ENCODE data around the gene KCNJ10. TPM values are rescaled to one million over a fixed set of nuclear protein-coding genes. Genes with fewer than 3 reads are reported as not detected.

KCNJ10 gene
- total RNA-seq, 2 donors from 2014 or later = 0.37 to 0.65 TPM

DNA sequence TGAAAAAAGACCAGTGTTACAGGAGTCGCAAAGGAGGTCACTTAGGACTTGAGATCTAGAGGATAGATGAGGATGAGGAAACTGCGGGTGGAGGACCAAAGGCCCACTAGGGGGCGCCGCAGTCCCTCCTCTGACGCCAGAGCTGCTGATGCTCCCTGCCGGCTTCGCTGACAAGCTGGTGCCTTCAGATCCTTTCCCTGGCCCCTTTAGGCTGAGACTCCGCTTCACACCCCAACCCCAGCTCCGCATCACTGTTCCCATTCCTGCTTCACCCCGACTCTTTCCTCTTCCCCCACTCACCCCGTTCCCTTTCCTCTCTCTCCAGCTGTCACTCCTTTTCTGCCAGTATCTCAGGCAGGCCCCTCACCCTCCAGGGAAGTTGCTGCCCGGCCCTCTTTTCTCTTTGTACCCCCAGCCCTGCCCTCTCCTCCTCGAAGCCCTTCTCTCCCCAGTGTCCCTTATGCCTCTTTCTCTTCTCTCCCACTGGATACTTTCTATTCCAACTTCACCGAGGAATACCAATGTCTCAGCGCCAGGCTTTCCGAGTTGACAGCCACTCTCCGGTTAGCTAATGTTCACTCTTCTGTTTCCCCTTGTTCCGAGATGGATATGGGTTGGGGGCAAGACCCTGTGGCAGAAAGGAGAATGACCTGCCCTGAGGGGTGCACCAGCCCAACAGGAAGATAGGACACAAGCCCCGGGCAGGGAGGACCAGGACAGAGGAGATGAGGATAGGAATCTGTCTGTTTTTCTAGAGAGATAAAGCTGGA is 15.9 kb upstream of the KCNJ10 start:
- H3K4me3 Mint-ChIP-seq = no peak overlapping the region
- DNase-seq (peak; percentile 85 to 87), ATAC-seq (replicated peaks in 1 of 2) (peak; percentile 57 to 67)
- no peaks in the 10 kb centered on the region for H3K9me3 Mint-ChIP-seq
- no peaks in the 10 kb centered on the region for H3K36me3 Mint-ChIP-seq (ENCODE audit: insufficient read depth in 2 of 2)
- peaks cover 24% of the 10 kb centered on the region for H3K27me3 Mint-ChIP-seq (ENCODE audit: low read depth)
- peaks cover 12% of the 10 kb centered on the region for H3K4me1 Mint-ChIP-seq (ENCODE audit: low read depth)
- H3K27ac Mint-ChIP-seq = no peak overlapping the region

DNA sequence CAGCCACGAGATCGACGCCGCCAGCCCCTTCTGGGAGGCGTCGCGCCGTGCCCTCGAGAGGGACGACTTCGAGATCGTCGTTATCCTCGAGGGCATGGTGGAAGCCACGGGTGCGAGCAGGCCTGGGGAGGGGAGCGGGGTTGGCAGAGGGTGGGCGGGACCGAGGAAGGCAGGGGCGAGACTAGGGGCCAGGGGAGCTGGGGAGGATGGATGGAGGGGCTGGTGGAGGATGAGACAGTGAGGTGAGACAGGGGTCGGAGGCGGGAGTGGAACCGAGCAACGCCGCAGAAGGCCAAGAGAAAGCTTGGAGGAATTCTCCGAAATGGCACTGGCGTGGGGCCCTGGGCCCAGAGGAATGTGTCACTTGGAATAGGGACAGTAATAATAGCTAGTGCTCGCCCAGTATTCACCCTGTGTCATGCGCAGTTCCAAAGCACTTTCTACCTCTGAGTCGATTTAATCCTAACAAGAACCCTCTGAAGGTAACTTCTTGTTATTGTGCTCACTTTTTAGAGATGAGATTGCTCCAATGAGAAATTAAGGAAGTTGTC is 14.9 kb upstream of the KCNJ10 start:
- H3K4me3 Mint-ChIP-seq = peak overlapping the region in 1 of 2 donors; percentile 53
- no peak for DNase-seq
- H3K9me3 Mint-ChIP-seq = no peaks in the 10 kb centered on the region
- H3K27ac Mint-ChIP-seq = no peak overlapping the region
- H3K36me3 Mint-ChIP-seq (ENCODE audit: insufficient read depth in 2 of 2) = no peaks in the 10 kb centered on the region
- peaks cover 20% of the 10 kb centered on the region for H3K4me1 Mint-ChIP-seq (ENCODE audit: low read depth)
- H3K27me3 Mint-ChIP-seq (ENCODE audit: low read depth) = peaks cover 35% of the 10 kb centered on the region
- ATAC-seq (replicated peaks in 1 of 2) = no peak

DNA sequence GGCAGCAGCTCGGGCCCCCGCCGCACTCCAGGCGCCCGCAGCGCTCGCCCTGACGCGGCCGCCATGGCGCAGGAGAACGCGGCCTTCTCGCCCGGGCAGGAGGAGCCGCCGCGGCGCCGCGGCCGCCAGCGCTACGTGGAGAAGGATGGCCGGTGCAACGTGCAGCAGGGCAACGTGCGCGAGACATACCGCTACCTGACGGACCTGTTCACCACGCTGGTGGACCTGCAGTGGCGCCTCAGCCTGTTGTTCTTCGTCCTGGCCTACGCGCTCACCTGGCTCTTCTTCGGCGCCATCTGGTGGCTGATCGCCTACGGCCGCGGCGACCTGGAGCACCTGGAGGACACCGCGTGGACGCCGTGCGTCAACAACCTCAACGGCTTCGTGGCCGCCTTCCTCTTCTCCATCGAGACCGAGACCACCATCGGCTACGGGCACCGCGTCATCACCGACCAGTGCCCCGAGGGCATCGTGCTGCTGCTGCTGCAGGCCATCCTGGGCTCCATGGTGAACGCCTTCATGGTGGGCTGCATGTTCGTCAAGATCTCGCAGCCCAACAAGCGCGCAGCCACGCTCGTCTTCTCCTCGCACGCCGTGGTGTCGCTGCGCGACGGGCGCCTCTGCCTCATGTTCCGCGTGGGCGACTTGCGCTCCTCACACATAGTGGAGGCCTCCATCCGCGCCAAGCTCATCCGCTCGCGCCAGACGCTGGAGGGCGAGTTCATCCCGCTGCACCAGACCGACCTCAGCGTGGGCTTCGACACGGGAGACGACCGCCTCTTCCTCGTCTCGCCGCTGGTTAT is 14.2 kb upstream of the KCNJ10 start:
- H3K27ac Mint-ChIP-seq = no peak overlapping the region
- H3K36me3 Mint-ChIP-seq (ENCODE audit: insufficient read depth in 2 of 2) = no peaks in the 10 kb centered on the region
- DNase-seq = peak; percentile 80 to 85
- peaks cover 41% of the 10 kb centered on the region for H3K27me3 Mint-ChIP-seq (ENCODE audit: low read depth)
- peak; percentile 84 to 87 for ATAC-seq (replicated peaks in 1 of 2)
- H3K4me3 Mint-ChIP-seq = peak overlapping the region; percentile 25 to 53
- no peaks in the 10 kb centered on the region for H3K9me3 Mint-ChIP-seq
- H3K4me1 Mint-ChIP-seq (ENCODE audit: low read depth) = peaks cover 22% of the 10 kb centered on the region

DNA sequence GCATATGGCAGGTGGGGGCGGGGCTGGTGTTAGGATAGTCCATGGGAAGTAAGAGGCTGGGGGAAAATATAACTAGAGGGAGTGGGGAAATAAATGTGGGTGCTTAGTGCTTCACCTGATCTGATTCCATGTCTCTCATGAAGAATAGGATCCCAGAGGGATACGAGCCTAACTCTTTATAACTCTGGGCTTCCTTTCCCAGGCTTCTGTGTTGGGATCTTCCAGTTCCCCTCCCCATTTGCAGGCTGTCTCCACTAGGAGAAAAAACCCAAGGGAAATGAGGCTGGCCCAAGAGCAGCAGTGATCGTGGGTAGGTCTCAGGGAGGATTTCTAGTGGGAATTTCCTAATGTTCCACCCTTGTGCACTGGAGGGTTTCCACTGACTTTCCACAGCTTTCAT is 13.0 kb upstream of the KCNJ10 start:
- Mint-ChIP-seq H3K36me3 (ENCODE audit: insufficient read depth in 2 of 2) (no peaks in the 10 kb centered on the region), H3K4me3 (peak overlapping the region; percentile 27 to 48), H3K27me3 (ENCODE audit: low read depth) (peaks cover 50% of the 10 kb centered on the region), H3K4me1 (ENCODE audit: low read depth) (peaks cover 31% of the 10 kb centered on the region), H3K9me3 (no peaks in the 10 kb centered on the region), H3K27ac (no peak overlapping the region)
- no peak for DNase-seq
- no peak for ATAC-seq (replicated peaks in 1 of 2)

DNA sequence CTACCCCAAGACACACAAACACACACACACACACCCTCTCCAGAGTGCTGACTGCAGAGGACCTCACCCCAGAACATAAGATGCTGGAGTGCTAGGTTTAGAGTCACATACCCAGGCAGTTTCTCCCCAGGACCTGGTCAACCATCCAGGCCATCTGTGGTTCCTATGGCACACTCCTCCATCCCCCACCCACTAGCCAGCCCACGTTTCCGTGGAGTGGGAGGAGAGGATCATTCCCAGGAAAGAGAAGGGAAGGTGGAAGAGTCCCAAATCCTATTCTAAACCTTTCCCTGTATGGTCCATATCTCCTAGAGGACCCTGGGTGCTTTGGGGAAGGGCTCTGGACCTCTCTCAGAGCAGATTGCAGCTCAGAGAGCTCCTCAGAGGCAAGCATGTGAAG is 12.5 kb upstream of the KCNJ10 start:
- Mint-ChIP-seq H3K4me3 (peak overlapping the region in 1 of 2 donors; percentile 13), H3K4me1 (ENCODE audit: low read depth) (peaks cover 31% of the 10 kb centered on the region), H3K27me3 (ENCODE audit: low read depth) (peaks cover 50% of the 10 kb centered on the region), H3K9me3 (no peaks in the 10 kb centered on the region), H3K36me3 (ENCODE audit: insufficient read depth in 2 of 2) (no peaks in the 10 kb centered on the region), H3K27ac (no peak overlapping the region)
- no peak for DNase-seq
- ATAC-seq (replicated peaks in 1 of 2) = no peak

GRCh38 chr1:160081261-160081936 is 11.4 kb upstream of the KCNJ10 start, which contains the start of gene KCNJ9:
TSS of gene KCNJ9 (plus strand) at chr1:160081538. CDS start at chr1:160084031, 2,493 bp downstream.
- H3K36me3 Mint-ChIP-seq (ENCODE audit: insufficient read depth in 2 of 2) = no peaks in the 10 kb centered on the region
- ATAC-seq (replicated peaks in 1 of 2) (no peak), DNase-seq (no peak)
- peaks cover 31% of the 10 kb centered on the region for H3K4me1 Mint-ChIP-seq (ENCODE audit: low read depth)
- H3K27me3 Mint-ChIP-seq (ENCODE audit: low read depth) = peaks cover 50% of the 10 kb centered on the region
- H3K9me3 Mint-ChIP-seq = no peaks in the 10 kb centered on the region
- peak within 1 kb of the TSS in 1 of 2 donors; percentile 3 for H3K4me3 Mint-ChIP-seq
- H3K27ac Mint-ChIP-seq = no peak within 1 kb of the TSS

DNA sequence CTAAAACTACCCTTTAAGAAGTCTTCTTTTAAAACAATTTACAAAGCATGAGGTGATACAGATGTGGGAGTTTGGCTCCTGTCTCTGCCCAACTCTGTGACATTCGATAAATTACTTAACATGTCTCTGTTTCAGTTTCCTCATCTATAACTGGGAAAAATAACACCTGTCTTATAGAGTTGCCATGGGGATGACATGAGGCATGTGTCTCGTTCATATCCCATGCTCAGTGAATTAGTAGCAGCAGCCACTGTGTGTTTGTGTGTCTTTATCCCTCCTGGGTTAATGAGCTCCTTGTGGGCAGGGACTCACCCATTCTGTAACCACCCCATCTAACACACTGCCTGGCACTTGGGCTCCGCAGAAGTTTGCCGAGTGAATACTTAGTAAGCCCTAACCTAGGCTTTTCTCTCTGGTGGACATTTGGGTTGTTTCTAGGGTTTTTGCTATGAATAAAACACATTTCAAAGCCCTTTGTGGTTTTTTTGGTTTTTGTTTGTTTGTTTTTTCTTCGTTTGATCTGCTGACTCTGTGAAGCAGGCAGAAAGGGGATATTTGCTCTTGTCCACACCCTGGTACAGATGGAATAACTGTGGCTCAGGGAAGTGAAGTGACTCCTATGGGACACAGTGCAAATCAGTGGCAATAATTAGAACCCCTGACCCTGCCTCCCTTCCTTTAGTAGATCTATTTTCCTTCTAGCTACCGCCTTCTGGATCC is 10.6 kb upstream of the KCNJ10 start:
- no peaks in the 10 kb centered on the region for H3K36me3 Mint-ChIP-seq (ENCODE audit: insufficient read depth in 2 of 2)
- H3K4me1 Mint-ChIP-seq (ENCODE audit: low read depth) = peaks cover 27% of the 10 kb centered on the region
- ATAC-seq (replicated peaks in 1 of 2) (no peak), DNase-seq (no peak)
- peaks cover 50% of the 10 kb centered on the region for H3K27me3 Mint-ChIP-seq (ENCODE audit: low read depth)
- no peaks in the 10 kb centered on the region for H3K9me3 Mint-ChIP-seq
- H3K4me3 Mint-ChIP-seq = no peak overlapping the region
- no peak overlapping the region for H3K27ac Mint-ChIP-seq

DNA sequence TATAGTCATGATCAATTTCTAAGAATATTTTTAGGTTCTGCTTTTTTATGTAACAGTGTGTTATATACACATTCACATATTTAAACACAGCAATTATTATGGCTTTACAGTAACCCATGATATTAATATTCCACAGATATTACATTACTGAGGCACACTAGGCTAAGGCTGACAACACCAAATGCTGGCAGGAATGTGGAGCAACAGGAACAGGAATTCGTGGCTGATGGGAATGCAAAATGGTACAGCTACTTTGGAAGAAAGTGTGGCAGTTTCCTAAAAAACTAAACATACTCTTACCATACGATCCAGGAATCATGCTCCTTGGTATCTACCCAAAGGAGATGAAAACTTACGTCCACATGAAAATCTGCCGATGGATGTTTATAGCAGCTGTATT is 9.5 kb upstream of the KCNJ10 start:
- no peaks in the 10 kb centered on the region for H3K36me3 Mint-ChIP-seq (ENCODE audit: insufficient read depth in 2 of 2)
- peaks cover 25% of the 10 kb centered on the region for H3K4me1 Mint-ChIP-seq (ENCODE audit: low read depth)
- no peak overlapping the region for H3K4me3 Mint-ChIP-seq
- no peak overlapping the region for H3K27ac Mint-ChIP-seq
- H3K27me3 Mint-ChIP-seq (ENCODE audit: low read depth) = peaks cover 50% of the 10 kb centered on the region
- no peaks in the 10 kb centered on the region for H3K9me3 Mint-ChIP-seq
- DNase-seq = no peak
- no peak for ATAC-seq (replicated peaks in 1 of 2)

DNA sequence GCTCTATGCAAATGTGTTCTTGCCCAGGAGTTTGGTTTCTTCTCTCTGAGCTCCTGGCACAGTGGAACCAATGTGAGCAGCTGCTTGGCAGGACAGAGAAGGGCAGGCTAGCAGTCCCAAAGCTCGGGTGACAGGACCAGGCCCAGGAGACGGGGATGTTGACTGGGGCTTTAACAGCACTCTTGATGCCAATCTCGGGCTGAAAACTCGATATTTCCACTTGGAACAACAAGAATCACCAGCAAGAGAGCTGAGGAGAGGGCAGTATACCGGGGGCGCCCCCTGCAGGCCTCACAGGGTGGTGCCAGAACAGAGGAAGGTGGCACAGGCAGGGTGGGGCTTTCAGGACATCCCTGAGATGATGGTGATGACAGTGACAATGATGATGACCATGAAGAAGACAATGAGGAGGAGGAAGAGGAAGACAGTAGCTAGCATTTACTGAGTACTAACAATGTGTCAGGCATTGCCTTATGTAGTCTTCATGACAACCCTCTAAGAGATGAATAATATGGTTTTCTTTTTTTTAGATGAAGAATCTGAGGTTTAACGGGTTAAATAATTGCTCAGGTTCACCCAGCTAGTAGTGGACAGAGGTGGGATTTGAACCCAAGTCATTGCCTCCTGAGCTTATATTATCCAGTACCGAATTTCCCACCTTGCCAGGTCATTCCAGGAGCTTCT is 8.7 kb upstream of the KCNJ10 start:
- H3K27me3 Mint-ChIP-seq (ENCODE audit: low read depth) = peaks cover 50% of the 10 kb centered on the region
- H3K36me3 Mint-ChIP-seq (ENCODE audit: insufficient read depth in 2 of 2) = no peaks in the 10 kb centered on the region
- no peaks in the 10 kb centered on the region for H3K9me3 Mint-ChIP-seq
- DNase-seq (peak; percentile 69 to 80), ATAC-seq (replicated peaks in 1 of 2) (peak; percentile 87 to 88)
- peaks cover 22% of the 10 kb centered on the region for H3K4me1 Mint-ChIP-seq (ENCODE audit: low read depth)
- H3K4me3 Mint-ChIP-seq = no peak overlapping the region
- H3K27ac Mint-ChIP-seq = no peak overlapping the region

- peaks cover 22% of the 10 kb centered on the region for H3K4me1 Mint-ChIP-seq (ENCODE audit: low read depth)
- peaks cover 49% of the 10 kb centered on the region for H3K27me3 Mint-ChIP-seq (ENCODE audit: low read depth)
- H3K4me3 Mint-ChIP-seq = no peak overlapping the region
- no peak overlapping the region for H3K27ac Mint-ChIP-seq
- H3K36me3 Mint-ChIP-seq (ENCODE audit: insufficient read depth in 2 of 2) = no peaks in the 10 kb centered on the region
- no peaks in the 10 kb centered on the region for H3K9me3 Mint-ChIP-seq
- ATAC-seq (replicated peaks in 1 of 2) (no peak), DNase-seq (no peak)
Measured at GRCh38 chr1:160077486-160077885, 7.5 kb upstream of the KCNJ10 start.

- H3K4me3 Mint-ChIP-seq = no peak overlapping the region
- no peak overlapping the region for H3K27ac Mint-ChIP-seq
- no peaks in the 10 kb centered on the region for H3K36me3 Mint-ChIP-seq (ENCODE audit: insufficient read depth in 2 of 2)
Measured at GRCh38 chr1:160076295-160076694, 6.3 kb upstream of the KCNJ10 start.

DNA sequence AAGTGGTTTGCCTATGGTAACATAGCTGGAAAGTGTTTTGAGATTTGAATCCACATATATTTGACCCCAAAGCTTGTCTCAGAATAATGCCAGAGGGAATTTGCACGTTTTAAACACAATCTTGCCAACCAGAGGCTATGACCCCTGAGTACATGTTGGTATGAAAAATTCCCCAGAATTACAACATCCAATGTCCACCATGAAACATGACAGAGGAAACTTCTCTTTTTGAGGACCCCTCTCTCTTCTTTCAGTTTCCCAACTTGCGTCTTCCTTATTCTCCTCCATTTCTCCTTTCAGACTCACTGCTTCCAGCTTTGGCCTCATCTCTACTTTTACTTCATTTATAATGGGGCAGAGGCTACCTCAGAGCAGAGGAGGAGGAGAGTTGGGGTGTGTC is 5.9 kb upstream of the KCNJ10 start:
- Mint-ChIP-seq H3K27ac (no peak overlapping the region), H3K9me3 (no peaks in the 10 kb centered on the region), H3K36me3 (ENCODE audit: insufficient read depth in 2 of 2) (no peaks in the 10 kb centered on the region), H3K4me3 (no peak overlapping the region), H3K4me1 (ENCODE audit: low read depth) (peaks cover 25% of the 10 kb centered on the region), H3K27me3 (ENCODE audit: low read depth) (peaks cover 44% of the 10 kb centered on the region)
- no peak for ATAC-seq (replicated peaks in 1 of 2)
- no peak for DNase-seq

More at GRCh38 chr1:160076295-160076694, 6.3 kb upstream of the KCNJ10 start:
- H3K27me3 Mint-ChIP-seq (ENCODE audit: low read depth) = peaks cover 48% of the 10 kb centered on the region
- H3K4me1 Mint-ChIP-seq (ENCODE audit: low read depth) = peaks cover 29% of the 10 kb centered on the region
- ATAC-seq (replicated peaks in 1 of 2) (no peak), DNase-seq (no peak)
- no peaks in the 10 kb centered on the region for H3K9me3 Mint-ChIP-seq
